GM19193 (cell line): Measurements from ENCODE around the gene RPS6KA5.

Experiments used
- POLR2A ChIP-seq: IDR thresholded peaks from 4 replicates; pipeline ENCODE4 v1.6.1; 2011; ENCODE audit not compliant: insufficient read depth, insufficient read length; ENCODE audit errors: extremely low read depth

RPS6KA5 gene

GRCh38 chr14:91015435-91015834, 45.0 kb downstream of the RPS6KA5 start:
- TF ChIP-seq POLR2A: no peak

- TF ChIP-seq POLR2A: no peak
Measured at GRCh38 chr14:91012045-91012444, 48.4 kb downstream of the RPS6KA5 start.

DNA sequence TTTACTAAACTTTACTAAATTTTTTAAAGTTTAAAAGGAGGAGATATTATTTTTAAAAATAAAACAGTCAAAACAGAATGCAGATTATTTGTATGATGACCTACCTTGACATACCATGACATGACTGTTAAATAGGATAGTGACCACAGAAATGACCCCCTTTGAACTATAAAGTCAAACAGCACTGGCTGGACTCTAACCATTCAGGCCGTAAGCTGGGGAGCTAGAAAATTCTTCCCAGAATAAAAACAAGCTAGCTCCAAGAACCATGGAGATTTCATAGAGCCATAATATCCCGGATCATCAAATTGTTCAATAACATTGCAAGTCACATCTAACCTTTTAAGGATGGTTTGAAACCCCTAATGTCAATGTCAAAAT, 50.3 kb downstream of the RPS6KA5 start:
- no peak for TF ChIP-seq POLR2A

GRCh38 chr14:91009501-91010152, 50.8 kb downstream of the RPS6KA5 start:
- no peak for TF ChIP-seq POLR2A

- no peak for TF ChIP-seq POLR2A
Measured at GRCh38 chr14:91008759-91009409, 51.6 kb downstream of the RPS6KA5 start.

GRCh38 chr14:91005716-91006115, 54.7 kb downstream of the RPS6KA5 start:
- no peak for TF ChIP-seq POLR2A

GRCh38 chr14:91004987-91005386, 55.5 kb downstream of the RPS6KA5 start:
- no peak for TF ChIP-seq POLR2A

DNA sequence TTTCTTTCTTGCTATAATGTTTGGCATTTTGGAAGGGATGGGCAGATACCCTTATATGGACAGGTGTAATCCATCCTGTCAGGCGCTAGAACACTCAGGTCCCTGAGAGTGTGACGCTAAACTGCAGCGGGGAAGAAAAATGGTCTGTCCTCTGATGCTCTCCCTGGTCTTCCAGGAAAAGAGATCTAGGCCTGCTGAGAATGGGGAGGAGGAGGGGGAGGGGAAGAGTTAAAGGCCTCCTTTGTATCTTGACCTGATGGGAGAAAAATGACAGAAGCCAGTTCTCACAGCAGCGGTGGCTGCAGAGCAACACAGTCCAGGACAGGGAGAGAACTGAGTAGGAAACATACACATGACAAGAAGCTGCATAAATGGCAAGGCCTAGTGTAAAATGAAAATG, 61.1 kb downstream of the RPS6KA5 start:
- TF ChIP-seq POLR2A: no peak

GRCh38 chr14:90996967-90997366, 63.5 kb downstream of the RPS6KA5 start:
- no peak for TF ChIP-seq POLR2A

- TF ChIP-seq POLR2A: no peak
Measured at GRCh38 chr14:90995785-90996184, 64.7 kb downstream of the RPS6KA5 start.

GRCh38 chr14:90993792-90994191, 66.6 kb downstream of the RPS6KA5 start:
- TF ChIP-seq POLR2A: no peak

DNA sequence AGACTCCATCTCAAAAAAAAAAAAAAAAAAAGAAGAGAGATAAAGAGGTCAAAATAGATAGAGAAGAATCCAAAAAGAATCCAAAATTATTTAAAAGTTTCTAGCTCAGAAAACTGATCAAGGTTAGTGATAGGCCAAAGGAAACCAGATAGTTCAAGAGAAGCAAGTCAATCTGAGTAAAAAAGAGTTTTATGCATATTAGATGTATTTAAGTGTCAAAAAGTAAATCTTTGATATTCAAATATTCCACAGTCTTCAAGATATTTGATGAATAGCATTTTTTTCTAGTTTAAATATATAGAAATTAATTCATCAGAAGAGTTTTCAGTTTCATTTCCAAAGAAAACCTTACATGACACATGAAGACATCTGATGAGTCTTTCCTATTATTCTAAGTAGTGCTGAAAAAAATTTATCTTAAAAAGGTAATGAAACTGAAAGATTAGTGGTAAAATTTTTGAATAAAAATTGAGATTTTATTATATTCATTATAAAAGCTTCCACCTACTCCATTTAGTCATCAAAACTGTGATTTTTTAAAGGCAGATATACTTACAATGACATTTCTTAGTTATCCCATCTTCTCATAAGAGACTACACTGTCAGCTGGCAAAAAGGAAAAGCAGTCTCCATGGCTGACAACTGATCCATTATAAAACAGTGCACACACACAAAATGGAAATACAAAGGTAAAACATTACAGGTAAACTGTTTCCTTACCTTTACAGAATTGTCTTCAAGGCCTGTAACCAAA, 68.6 kb downstream of the RPS6KA5 start:
- no peak for TF ChIP-seq POLR2A

DNA sequence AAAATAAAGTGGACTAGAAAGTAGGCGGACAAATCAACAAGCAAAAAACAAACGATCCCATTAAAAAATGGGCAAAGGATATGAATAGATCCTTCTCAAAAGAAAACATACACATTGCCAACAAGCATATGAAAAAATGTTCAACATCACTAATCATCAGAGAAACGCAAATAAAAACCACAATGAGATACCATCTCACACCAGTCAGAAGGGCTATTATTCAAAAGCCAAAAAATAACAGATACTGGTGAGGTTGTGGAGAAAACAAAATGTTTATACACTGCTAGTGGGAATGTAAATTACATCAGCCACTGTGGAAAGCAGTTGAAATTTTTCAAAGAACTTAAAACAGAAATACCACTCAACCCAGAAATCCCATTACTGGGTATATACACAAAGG, 70.3 kb downstream of the RPS6KA5 start:
- no peak for TF ChIP-seq POLR2A

GRCh38 chr14:90987140-90987539, 73.3 kb downstream of the RPS6KA5 start:
- TF ChIP-seq POLR2A: no peak

DNA sequence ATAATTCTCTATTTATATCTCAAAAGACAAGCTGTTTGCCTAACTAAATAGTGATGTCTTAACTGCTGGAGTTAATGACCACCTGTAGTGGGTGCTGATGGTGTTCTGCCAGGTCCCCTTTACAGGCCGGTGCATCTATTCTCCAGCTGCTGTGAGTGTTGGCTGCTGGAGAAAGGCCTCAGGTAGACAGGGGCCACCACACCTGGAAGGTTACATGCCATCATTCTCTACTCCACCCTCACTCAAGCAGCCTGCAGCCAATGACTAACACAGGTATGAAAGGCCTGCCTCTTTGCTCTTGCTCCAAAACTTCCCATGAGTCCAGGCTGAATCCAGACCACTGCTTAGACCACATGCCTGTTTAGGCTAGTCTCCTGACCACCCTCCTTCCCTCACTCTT, 73.9 kb downstream of the RPS6KA5 start:
- TF ChIP-seq POLR2A: no peak
